HepG2 (cell line): ENCODE measurements around the gene SLC8A2. TPM values are rescaled to one million over a fixed set of nuclear protein-coding genes. Genes with fewer than 3 reads are reported as not detected.

ENCODE experiments used
- ATAC-seq: fragments of 200-7000 bp; cut with Tn5 transposase; 3 replicates; pipeline ENCODE4 v1.9.1; 2020; ENCODE audit warnings: mild to moderate bottlenecking, moderate library complexity
- BruUV-seq: library from RNA; stranded (reverse); fragments of 400-500 nt; replicated peaks from 2 replicates; lab custom pipeline; 2021; lab: Mats Ljungman, UMichigan
- CTCF ChIA-PET: fragments of 300-600 bp; formaldehyde crosslinking; extraction: SDS; loops from one replicate; lab custom pipeline; 2021; ENCODE audit warnings: low total read pairs, inconsistent platforms, low intra/inter-chr PET ratio; lab: Yijun Ruan, JAX
- POLR2A ChIA-PET: fragments of 350-600 bp; sonication (Branson Sonifier 250); formaldehyde crosslinking; loops from one replicate; lab custom pipeline; 2020; ENCODE audit warnings: antibody characterized with exemption, inconsistent platforms; lab: Yijun Ruan, JAX
- DNase-seq: peaks from one replicate; pipeline ENCODE4 v3.0.0-alpha.2; 2015; ENCODE audit warnings: low spot score
- FAIRE-seq: peaks from 3 replicates; lab custom pipeline; 2011; peaks lifted over from hg19 to GRCh38; lab: Jason Lieb, UNC
- H2AFZ ChIP-seq: one replicate; pipeline ENCODE4 v1.6.1; 2011; ENCODE audit warnings: low read length, inconsistent platforms
- H3K27ac ChIP-seq: fragments of 300-600 bp; 3 replicates; pipeline ENCODE4 v1.8.0; 2011; ENCODE audit warnings: mixed run types, mild to moderate bottlenecking, mixed read lengths, low read length, inconsistent platforms; ENCODE audit not compliant: insufficient read depth; ENCODE audit errors: extremely low read length
- H3K27me3 ChIP-seq, 2 experiments: fragments of 200-600 bp in 1 of 2; 2 replicates in 1 of 2; 3 replicates in 1 of 2; pipeline versions ENCODE4 v1.6.0 to v1.8.0; 2011; ENCODE audit warnings: low read length in 2 of 2, mild to moderate bottlenecking in 2 of 2, moderate library complexity in 2 of 2, inconsistent platforms in 1 of 2; ENCODE audit not compliant: insufficient read depth in 2 of 2, control insufficient read depth in 1 of 2
- H3K36me3 ChIP-seq, 2 experiments: fragments of 200-600 bp in 1 of 2; replicated peaks in 1 of 2; 2 replicates in 1 of 2; 3 replicates in 1 of 2; pipeline versions ENCODE4 v1.5.1 to v1.8.0; 2011; ENCODE audit warnings: low read length in 2 of 2, inconsistent platforms in 1 of 2; ENCODE audit not compliant: insufficient read depth in 2 of 2, control insufficient read depth in 1 of 2
- H3K4me1 ChIP-seq: 2 replicates; pipeline ENCODE4 v1.5.1; 2012; ENCODE audit warnings: low read length, inconsistent platforms; ENCODE audit not compliant: insufficient read depth
- H3K4me2 ChIP-seq: 2 replicates; pipeline ENCODE4 v1.6.0; 2011; ENCODE audit warnings: low read depth, low read length, inconsistent platforms
- H3K4me3 ChIP-seq, 3 experiments: fragments of 200-600 bp in 1 of 3; sonication (generic), shearing (Covaris generic) in 1 of 3; replicated peaks in 1 of 3; 2 replicates each; pipeline ENCODE4 v1.5.1; 2011 to 2016; ENCODE audit warnings: low read length in 3 of 3, inconsistent platforms in 2 of 3, low read depth in 2 of 3, mild to moderate bottlenecking in 2 of 3, control low read depth in 1 of 3, mixed read lengths in 1 of 3; ENCODE audit not compliant: insufficient read depth in 1 of 3
- H3K79me2 ChIP-seq: one replicate; pipeline ENCODE4 v1.6.1; 2011; ENCODE audit warnings: low read length, inconsistent platforms; ENCODE audit not compliant: insufficient read depth
- H3K9ac ChIP-seq: 2 replicates; pipeline ENCODE4 v1.6.0; 2011; ENCODE audit warnings: mild to moderate bottlenecking, low read depth, low read length, inconsistent platforms; ENCODE audit not compliant: insufficient read depth
- H3K9me3 ChIP-seq: 2 replicates; pipeline ENCODE4 v1.5.1; 2012; ENCODE audit warnings: mild to moderate bottlenecking, low read length
- H4K20me1 ChIP-seq: 2 replicates; pipeline ENCODE4 v1.6.0; 2011; ENCODE audit warnings: inconsistent platforms, mild to moderate bottlenecking, low read length, moderate library complexity; ENCODE audit not compliant: insufficient read depth
- SALL2 ChIP-seq: sonication (generic); formaldehyde crosslinking; IDR thresholded peaks from 2 replicates; pipeline ENCODE4 v1.8.1; 2023; ENCODE audit warnings: mild to moderate bottlenecking, missing genetic modification reagents, inconsistent platforms
- SMC3 ChIP-seq: IDR thresholded peaks from 2 replicates; pipeline ENCODE4 v1.6.1; 2011; ENCODE audit warnings: low read length, improper control_type of control experiment
- ZIK1 ChIP-seq: sonication (generic); formaldehyde crosslinking; IDR thresholded peaks from 2 replicates; pipeline ENCODE4 v1.5.0; 2020; ENCODE audit warnings: mild to moderate bottlenecking, low read depth, missing genetic modification reagents, borderline replicate concordance
- ZNF251 ChIP-seq: sonication (generic); formaldehyde crosslinking; IDR thresholded peaks from 2 replicates; pipeline ENCODE4 v1.9.0; 2021; ENCODE audit warnings: mild to moderate bottlenecking, missing genetic modification reagents
- ZNF263 ChIP-seq: sonication (generic); formaldehyde crosslinking; IDR thresholded peaks from 2 replicates; pipeline ENCODE4 v1.4.0; 2020; ENCODE audit warnings: missing genetic modification reagents
- ZZZ3 ChIP-seq: sonication (generic); formaldehyde crosslinking; IDR thresholded peaks from 2 replicates; pipeline ENCODE4 v1.4.0; 2020; ENCODE audit warnings: missing genetic modification reagents, mild to moderate bottlenecking, borderline replicate concordance
- WGBS: methylation state at CpG from one replicate; pipeline ENCODE4 v1.1.6; 2017; ENCODE audit warnings: low lambda C conversion rate; 5-methylcytosine and 5-hydroxymethylcytosine counted together
- in situ Hi-C: cut with HindIII; loops from 2 replicates; pipeline ENCODE4 v1.10.0; 2017; ENCODE audit warnings: low pct_unique_long_range_greater_than_20kb; ENCODE audit not compliant: extremely low pct_ligation_motif_present
- intact Hi-C: fragments of 100-400 bp; cut with micrococcal nuclease; formaldehyde crosslinking; loops from one replicate; pipeline ENCODE4 v1.10.0; 2022; ENCODE audit not compliant: unreplicated experiment
- polyA plus RNA-seq, 8 experiments: library from polyadenylated mRNA; depleted of rRNA in 3 of 8; stranded (reverse) in 7 of 8; unstranded in 1 of 8; fragments of >200 nt; fragmentation: Illumina TruSeq in 4 of 8; extraction: Trizol in 4 of 8; gene quantifications; 2 replicates each; pipeline versions ENCODE4 v1.2.1 to v1.2.3, GENCODE V29; 2011 to 2016; ENCODE audit warnings: low read depth in 4 of 8, missing spikeins in 1 of 8, mixed read lengths in 1 of 8; ENCODE audit not compliant: insufficient read depth in 1 of 8
- total RNA-seq, 5 experiments: library from RNA; depleted of rRNA; stranded (reverse); fragments of >200 nt; fragmentation: Illumina TruSeq; extraction: Trizol; gene quantifications; 2 replicates each; pipeline ENCODE4 v1.2.3, GENCODE V29; 2016; ENCODE audit warnings: low read depth in 1 of 5
- TF ChIP-seq, protein P1 (sequence below): sonication (generic); formaldehyde crosslinking; IDR thresholded peaks from 2 replicates; pipeline ENCODE4 v1.9.0; 2021; ENCODE audit warnings: missing genetic modification reagents, mild to moderate bottlenecking, borderline replicate concordance
- TF ChIP-seq, protein P2 (sequence below): sonication (generic); formaldehyde crosslinking; IDR thresholded peaks from 2 replicates; pipeline ENCODE4 v1.4.0; 2020; ENCODE audit warnings: missing genetic modification reagents, borderline replicate concordance

The SLC8A2 gene
- total and polyA plus RNA-seq, 2 of the 13 experiments (the other 11 are each of a cell fraction or from before 2014, with no cell fraction given), result 0.02 TPM; not detected in 1

DNA sequence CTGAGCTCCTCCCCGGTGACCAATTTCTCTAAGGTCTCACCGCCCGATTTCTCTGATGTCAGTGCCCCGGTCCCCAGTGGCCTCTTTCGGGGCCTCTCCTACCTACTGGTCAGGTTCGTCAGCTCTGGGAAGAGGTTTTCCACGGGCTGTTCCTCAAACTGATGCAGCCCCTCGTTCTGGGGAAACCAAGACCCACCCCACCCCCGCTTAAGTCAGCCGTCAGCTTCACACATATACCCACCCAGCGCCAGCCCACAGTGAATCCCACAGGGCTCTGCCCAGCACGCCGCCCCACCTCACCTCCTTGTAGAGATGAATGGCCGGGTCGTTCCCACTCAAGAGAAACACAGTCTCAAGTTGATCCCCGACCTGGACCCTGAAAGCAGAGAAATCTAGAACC lies 9.0 kb upstream of the SLC8A2 start:
- H3K27ac ChIP-seq, result no peak overlapping the region
- no peak overlapping the region for H2AFZ ChIP-seq
- no peaks in the 10 kb centered on the region for H4K20me1 ChIP-seq
- no peak overlapping the region for H3K4me3 ChIP-seq
- H3K4me2 ChIP-seq, result no peak overlapping the region
- ChIA-PET POLR2A (no interaction called here), CTCF (no interaction called here)
- H3K79me2 ChIP-seq, result no peaks in the 10 kb centered on the region
- ATAC-seq, result no peak
- no peaks in the 10 kb centered on the region for H3K27me3 ChIP-seq
- no peak overlapping the region for H3K9ac ChIP-seq
- H3K36me3 ChIP-seq, result no peaks in the 10 kb centered on the region
- BruUV-seq, result no TSS peak
- FAIRE-seq, result no peak
- peaks cover 12% of the 10 kb centered on the region for H3K4me1 ChIP-seq
- no peak for DNase-seq
- TF ChIP-seq ZNF251 (CRISPR knock-in tag) (no peak), ZIK1 (no peak), SMC3 (no peak), ZNF263 (no peak), SALL2 (CRISPR knock-in tag) (no peak), ZZZ3 (CRISPR knock-in tag) (no peak)
- TF ChIP-seq, protein P1, sequence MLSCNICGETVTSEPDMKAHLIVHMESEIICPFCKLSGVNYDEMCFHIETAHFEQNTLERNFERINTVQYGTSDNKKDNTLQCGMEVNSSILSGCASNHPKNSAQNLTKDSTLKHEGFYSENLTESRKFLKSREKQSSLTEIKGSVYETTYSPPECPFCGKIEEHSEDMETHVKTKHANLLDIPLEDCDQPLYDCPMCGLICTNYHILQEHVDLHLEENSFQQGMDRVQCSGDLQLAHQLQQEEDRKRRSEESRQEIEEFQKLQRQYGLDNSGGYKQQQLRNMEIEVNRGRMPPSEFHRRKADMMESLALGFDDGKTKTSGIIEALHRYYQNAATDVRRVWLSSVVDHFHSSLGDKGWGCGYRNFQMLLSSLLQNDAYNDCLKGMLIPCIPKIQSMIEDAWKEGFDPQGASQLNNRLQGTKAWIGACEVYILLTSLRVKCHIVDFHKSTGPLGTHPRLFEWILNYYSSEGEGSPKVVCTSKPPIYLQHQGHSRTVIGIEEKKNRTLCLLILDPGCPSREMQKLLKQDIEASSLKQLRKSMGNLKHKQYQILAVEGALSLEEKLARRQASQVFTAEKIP (CRISPR knock-in tag), result no peak
- TF ChIP-seq, protein P2, sequence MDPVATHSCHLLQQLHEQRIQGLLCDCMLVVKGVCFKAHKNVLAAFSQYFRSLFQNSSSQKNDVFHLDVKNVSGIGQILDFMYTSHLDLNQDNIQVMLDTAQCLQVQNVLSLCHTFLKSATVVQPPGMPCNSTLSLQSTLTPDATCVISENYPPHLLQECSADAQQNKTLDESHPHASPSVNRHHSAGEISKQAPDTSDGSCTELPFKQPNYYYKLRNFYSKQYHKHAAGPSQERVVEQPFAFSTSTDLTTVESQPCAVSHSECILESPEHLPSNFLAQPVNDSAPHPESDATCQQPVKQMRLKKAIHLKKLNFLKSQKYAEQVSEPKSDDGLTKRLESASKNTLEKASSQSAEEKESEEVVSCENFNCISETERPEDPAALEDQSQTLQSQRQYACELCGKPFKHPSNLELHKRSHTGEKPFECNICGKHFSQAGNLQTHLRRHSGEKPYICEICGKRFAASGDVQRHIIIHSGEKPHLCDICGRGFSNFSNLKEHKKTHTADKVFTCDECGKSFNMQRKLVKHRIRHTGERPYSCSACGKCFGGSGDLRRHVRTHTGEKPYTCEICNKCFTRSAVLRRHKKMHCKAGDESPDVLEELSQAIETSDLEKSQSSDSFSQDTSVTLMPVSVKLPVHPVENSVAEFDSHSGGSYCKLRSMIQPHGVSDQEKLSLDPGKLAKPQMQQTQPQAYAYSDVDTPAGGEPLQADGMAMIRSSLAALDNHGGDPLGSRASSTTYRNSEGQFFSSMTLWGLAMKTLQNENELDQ (CRISPR knock-in tag), result no peak
- in situ Hi-C loops, result no loop called here
- WGBS, result 80% methylated on average over 16 of the region's 16 CpGs
- intact Hi-C loops, result no loop called here
- H3K9me3 ChIP-seq, result no peaks in the 10 kb centered on the region
